Kidney (tissue), 14 donors: Measurements from ENCODE around the gene UGT1A3. TPM values are rescaled to one million over a fixed set of nuclear protein-coding genes. Genes with fewer than 3 reads are reported as not detected.

Source experiments
- DNase-seq, 5 donors: peaks; one replicate each; pipeline ENCODE4 v3.0.0-alpha.2; 2013 to 2020
- FAIRE-seq: peaks from 2 replicates; lab custom pipeline; 2012; peaks lifted over from hg19 to GRCh38; lab: Jason Lieb, UNC
- H3K27ac ChIP-seq, 2 donors: one replicate each; pipeline ENCODE4 v1.7.0; 2013; ENCODE audit warnings: low read depth in 2 of 2, low read length in 2 of 2, inconsistent platforms in 1 of 2
- H3K27me3 ChIP-seq: one replicate; pipeline ENCODE4 v1.7.1; 2013; ENCODE audit warnings: low read length, inconsistent platforms; ENCODE audit not compliant: control insufficient read depth, insufficient read depth
- H3K36me3 ChIP-seq, 3 donors: one replicate each; pipeline versions ENCODE4 v1.7.0 to v1.7.1; 2013; ENCODE audit warnings: low read length in 3 of 3, control low read depth in 1 of 3, inconsistent platforms in 1 of 3; ENCODE audit not compliant: insufficient read depth in 3 of 3, control insufficient read depth in 2 of 3
- H3K4me1 ChIP-seq, 3 donors: one replicate each; pipeline versions ENCODE4 v1.7.0 to v1.7.1; 2013; ENCODE audit warnings: low read length in 3 of 3, inconsistent platforms in 1 of 3, low read depth in 1 of 3; ENCODE audit not compliant: control insufficient read depth in 2 of 3, insufficient read depth in 2 of 3
- H3K4me3 ChIP-seq, 3 donors: one replicate each; pipeline versions ENCODE4 v1.7.0 to v1.8.1; 2013; ENCODE audit warnings: low read length in 3 of 3, control low read depth in 1 of 3, inconsistent platforms in 1 of 3
- H3K9ac ChIP-seq, 3 donors: one replicate each; pipeline versions ENCODE4 v1.7.0 to v1.7.1; 2013; ENCODE audit warnings: low read length in 3 of 3, control low read depth in 1 of 3, inconsistent platforms in 1 of 3
- H3K9me3 ChIP-seq, 3 donors: one replicate each; pipeline versions ENCODE4 v1.7.0 to v1.7.1; 2013; ENCODE audit warnings: low read length in 3 of 3, control low read depth in 1 of 3, inconsistent platforms in 1 of 3; ENCODE audit not compliant: control insufficient read depth in 2 of 3, insufficient read depth in 1 of 3
- CTCF ChIP-seq: IDR thresholded peaks from 3 replicates; pipeline ENCODE4 v1.5.1; 2012; ENCODE audit warnings: mild to moderate bottlenecking, moderate library complexity, borderline replicate concordance; ENCODE audit not compliant: insufficient read depth; ENCODE audit errors: extremely low read depth
- intact Hi-C: fragments of 100-400 bp; cut with DNase I; formaldehyde crosslinking; loops from one replicate; pipeline ENCODE4 v1.11.1; 2022
- polyA plus RNA-seq: library from polyadenylated mRNA; stranded (reverse); fragments of 350-450 nt; fragmentation: Illumina TruSeq; extraction: RNeasy Lipid Tissue Mini Kit (QIAGEN cat#74804); gene quantifications from one replicate; pipeline ENCODE4 v1.2.3, GENCODE V29; 2014; ENCODE audit warnings: low read depth, low replicate concordance; ENCODE audit not compliant: insufficient read depth
- total RNA-seq: library from RNA; stranded (reverse); fragmentation: NEBNext Ultra II Directional; extraction: Animal tissue kit (Norgen Biotek cat#: 25700); gene quantifications from one replicate; pipeline ENCODE4 v1.2.1, GENCODE V29; 2021
- donor health status: control.
- donor health status: control.
- donor health status: control.
- donor health status: control.
- donor health status: control.
- donor health status: DM: yes; HTN: yes; CAD: no.
- donor health status: Normal renal cell carcinoma (clear cell type).

The UGT1A3 gene
- total and polyA plus RNA-seq, 2 donors from 2014 or later = 0.47 to 0.57 TPM

DNA sequence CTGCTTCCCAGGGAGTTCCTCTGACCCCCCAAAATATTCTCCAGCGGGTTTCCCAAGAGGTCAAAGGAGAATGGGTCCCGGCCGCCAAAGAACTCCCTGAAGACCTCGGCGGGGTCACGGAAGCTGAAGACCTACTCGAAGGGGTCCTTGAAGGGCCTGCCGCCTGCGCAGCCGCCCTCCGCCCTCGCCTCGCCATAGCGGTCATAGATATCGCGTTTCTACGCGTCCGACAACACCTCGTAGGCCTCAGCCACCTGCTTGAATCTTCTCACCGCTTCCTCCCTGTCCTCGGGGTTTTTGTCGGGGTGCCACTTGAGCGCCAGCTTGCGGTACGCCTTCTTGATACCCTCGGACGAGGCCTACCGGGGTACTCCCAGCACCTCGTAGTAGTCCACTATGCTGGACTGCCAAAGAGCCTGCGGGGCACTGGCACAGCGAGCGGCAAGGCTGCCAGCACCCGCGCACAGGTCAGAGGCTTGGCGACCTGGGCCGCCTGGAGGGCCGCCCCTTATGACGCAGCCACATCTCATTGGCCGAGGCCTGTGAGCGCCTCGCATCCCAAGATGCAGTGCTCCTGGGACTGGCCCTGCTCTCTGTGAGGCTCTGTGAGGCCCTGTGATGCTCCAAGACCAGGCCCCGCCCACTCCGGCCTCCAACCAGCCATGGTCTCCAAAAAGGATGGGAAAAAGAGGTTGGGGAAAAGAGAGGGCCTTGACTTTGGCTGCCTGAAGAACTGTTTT is 26.2 kb downstream of the UGT1A3 start:
- Histone ChIP-seq H3K27ac (no peak overlapping the region), H3K9me3 (no peaks in the 10 kb centered on the region), H3K27me3 (no peaks in the 10 kb centered on the region), H3K4me3 (no peak overlapping the region), H3K36me3 (no peaks in the 10 kb centered on the region), H3K9ac (no peak overlapping the region), H3K4me1 (peaks cover 0 to 7% (median 2%) of the 10 kb centered on the region in 3 donors)
- DNase-seq = no peak
- no peak for FAIRE-seq
- no peak for TF ChIP-seq CTCF
- intact Hi-C loops = no loop called here

DNA sequence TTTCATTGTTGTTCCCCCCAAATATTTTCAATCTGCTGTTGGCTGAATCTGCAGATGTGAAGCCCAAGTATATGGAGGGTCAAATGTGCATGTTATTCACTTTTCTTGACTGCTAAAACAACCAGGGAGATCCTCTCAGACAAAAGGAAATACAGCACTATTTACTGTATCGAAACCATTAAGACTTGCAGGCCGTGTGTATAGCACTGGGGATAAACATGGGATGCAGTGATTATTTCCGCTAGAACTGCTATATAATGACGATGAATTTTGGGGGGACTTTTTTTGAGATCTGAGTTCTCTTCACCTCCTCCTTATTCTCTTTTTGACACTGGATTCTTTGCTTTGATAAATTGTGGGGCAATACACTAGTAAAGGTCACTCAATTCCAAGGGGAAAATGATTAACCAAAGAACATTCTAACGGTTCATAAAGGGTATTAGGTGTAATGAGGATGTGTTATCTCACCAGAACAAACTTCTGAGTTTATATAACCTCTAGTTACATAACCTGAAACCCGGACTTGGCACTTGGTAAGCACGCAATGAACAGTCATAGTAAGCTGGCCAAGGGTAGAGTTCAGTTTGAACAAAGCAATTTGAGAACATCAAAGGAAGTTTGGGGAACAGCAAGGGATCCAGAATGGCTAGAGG is 27.7 kb downstream of the UGT1A3 start:
- Histone ChIP-seq H3K27ac (no peak overlapping the region), H3K4me1 (peaks cover 0 to 7% (median 4%) of the 10 kb centered on the region in 3 donors), H3K9me3 (no peaks in the 10 kb centered on the region), H3K4me3 (no peak overlapping the region), H3K36me3 (no peaks in the 10 kb centered on the region), H3K9ac (no peak overlapping the region), H3K27me3 (no peaks in the 10 kb centered on the region)
- FAIRE-seq (no peak), DNase-seq (no peak)
- intact Hi-C loops = no loop called here
- TF ChIP-seq CTCF = no peak

DNA sequence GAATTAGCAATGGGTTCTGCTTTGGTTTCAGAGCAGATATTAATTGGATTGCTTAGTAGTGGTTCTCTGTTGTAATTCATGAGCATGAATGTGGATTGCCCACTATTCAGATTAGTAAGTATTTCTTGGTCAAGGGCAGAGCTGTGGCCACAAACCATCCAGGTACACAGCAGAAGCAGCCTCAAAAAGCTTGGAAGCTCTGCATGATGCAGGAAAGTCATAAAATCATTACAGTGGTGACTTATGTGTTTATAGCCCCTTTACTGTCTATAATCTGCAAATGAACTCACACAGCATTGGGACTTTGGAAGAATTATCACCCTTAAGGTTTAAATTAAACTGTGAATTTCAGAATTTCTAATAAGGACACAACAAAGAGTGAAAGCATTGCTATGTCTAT is 29.3 kb downstream of the UGT1A3 start:
- no peak overlapping the region for H3K27ac ChIP-seq
- H3K36me3 ChIP-seq = no peaks in the 10 kb centered on the region
- no peak overlapping the region for H3K9ac ChIP-seq
- no peaks in the 10 kb centered on the region for H3K9me3 ChIP-seq
- DNase-seq (no peak), FAIRE-seq (no peak)
- intact Hi-C loops = no loop called here
- no peak for TF ChIP-seq CTCF
- no peaks in the 10 kb centered on the region for H3K27me3 ChIP-seq
- H3K4me3 ChIP-seq = no peak overlapping the region
- H3K4me1 ChIP-seq = peaks cover 0 to 2% (median under 1%) of the 10 kb centered on the region in 3 donors
